Activated CD4-positive, alpha-beta T cell treated with anti-CD3 and anti-CD28 coated beads, Interleukin-2, amount 10 ng/mL, durations not matched to agents 7 days and 5 days (primary cell): ENCODE results near the gene SCUBE2. TPM values are rescaled to one million over a fixed set of nuclear protein-coding genes. Genes with fewer than 3 reads are reported as not detected.

Source experiments
- CTCF ChIA-PET: fragments of 350-600 bp; sonication (Branson Sonifier 250); formaldehyde crosslinking; loops from one replicate; lab custom pipeline; 2021; ENCODE audit warnings: antibody characterized with exemption; lab: Charles Lee
- POLR2A ChIA-PET: fragments of 350-600 bp; sonication (Branson Sonifier 250); formaldehyde crosslinking; loops from one replicate; lab custom pipeline; 2021; ENCODE audit warnings: antibody characterized with exemption; lab: Charles Lee
- DNase-seq: peaks from one replicate; pipeline ENCODE4 v3.0.0-alpha.2; 2020
- H3K27ac Mint-ChIP-seq: one replicate; pipeline ENCODE4 v1.8.0; 2021; ENCODE audit warnings: mild to moderate bottlenecking, moderate library complexity, mixed read lengths
- H3K27me3 Mint-ChIP-seq: one replicate; pipeline ENCODE4 v1.8.0; 2021; ENCODE audit warnings: mixed read lengths
- H3K36me3 Mint-ChIP-seq: one replicate; pipeline ENCODE4 v1.8.0; 2021; ENCODE audit warnings: low read depth, mixed read lengths
- H3K4me1 Mint-ChIP-seq: one replicate; pipeline ENCODE4 v1.8.0; 2021; ENCODE audit warnings: mixed read lengths
- H3K4me3 Mint-ChIP-seq: one replicate; pipeline ENCODE4 v1.8.0; 2021; ENCODE audit warnings: mild to moderate bottlenecking, moderate library complexity, mixed read lengths
- H3K9me3 Mint-ChIP-seq: one replicate; pipeline ENCODE4 v1.8.0; 2021; ENCODE audit warnings: mixed read lengths
- total RNA-seq, 2 experiments: library from RNA; stranded (reverse); gene quantifications; one replicate each; pipeline ENCODE4 v1.2.3, GENCODE V29; 2021

The SCUBE2 gene
- total RNA-seq, 2 experiments from 2014 or later, result 0.35 to 0.55 TPM

GRCh38 chr11:9047964-9048523 is 43.4 kb downstream of the SCUBE2 start:
- H3K4me1 Mint-ChIP-seq, result no peaks in the 10 kb centered on the region
- H3K27ac Mint-ChIP-seq, result no peak overlapping the region
- ChIA-PET CTCF (interaction anchor here (0.6 to 1.5 kb wide), 4 partner anchors 8 to 227 kb away, joined by 3 to 4 read pairs (median 4); no protein-coding TSS in a partner anchor), POLR2A (no interaction called here)
- no peak for DNase-seq
- no peak overlapping the region for H3K4me3 Mint-ChIP-seq
- peaks cover 3% of the 10 kb centered on the region for H3K27me3 Mint-ChIP-seq
- no peaks in the 10 kb centered on the region for H3K36me3 Mint-ChIP-seq
- no peaks in the 10 kb centered on the region for H3K9me3 Mint-ChIP-seq

GRCh38 chr11:9046481-9046880 is 44.9 kb downstream of the SCUBE2 start:
- no peaks in the 10 kb centered on the region for H3K4me1 Mint-ChIP-seq
- no peak for DNase-seq
- ChIA-PET CTCF (interaction anchor here (0.7 to 0.9 kb wide), 2 partner anchors 9 to 470 kb away, joined by 3 to 4 read pairs; no protein-coding TSS in a partner anchor), POLR2A (no interaction called here)
- peaks cover 3% of the 10 kb centered on the region for H3K27me3 Mint-ChIP-seq
- H3K9me3 Mint-ChIP-seq, result no peaks in the 10 kb centered on the region
- H3K4me3 Mint-ChIP-seq, result no peak overlapping the region
- no peaks in the 10 kb centered on the region for H3K36me3 Mint-ChIP-seq
- no peak overlapping the region for H3K27ac Mint-ChIP-seq

GRCh38 chr11:9042488-9042887 is 48.9 kb downstream of the SCUBE2 start:
- Mint-ChIP-seq H3K4me1 (no peaks in the 10 kb centered on the region), H3K27ac (no peak overlapping the region), H3K27me3 (peaks cover 13% of the 10 kb centered on the region), H3K36me3 (no peaks in the 10 kb centered on the region), H3K9me3 (no peaks in the 10 kb centered on the region), H3K4me3 (no peak overlapping the region)
- DNase-seq, result no peak
- ChIA-PET POLR2A (no interaction called here), CTCF (interaction anchor here (0.6 to 1.6 kb wide), 2 partner anchors 9 to 100 kb away, joined by 4 read pairs; no protein-coding TSS in a partner anchor)

GRCh38 chr11:9041747-9042146 is 49.7 kb downstream of the SCUBE2 start:
- H3K9me3 Mint-ChIP-seq, result no peaks in the 10 kb centered on the region
- H3K4me3 Mint-ChIP-seq, result no peak overlapping the region
- no peaks in the 10 kb centered on the region for H3K36me3 Mint-ChIP-seq
- DNase-seq, result no peak
- H3K4me1 Mint-ChIP-seq, result no peaks in the 10 kb centered on the region
- ChIA-PET POLR2A (no interaction called here), CTCF (interaction anchor here (1.6 kb wide), 1 partner anchor 10 kb away, joined by 4 read pairs; no protein-coding TSS in a partner anchor)
- H3K27ac Mint-ChIP-seq, result no peak overlapping the region
- peaks cover 16% of the 10 kb centered on the region for H3K27me3 Mint-ChIP-seq

- CTCF ChIA-PET, result no interaction called here
- no peak overlapping the region for H3K27ac Mint-ChIP-seq
- no peaks in the 10 kb centered on the region for H3K9me3 Mint-ChIP-seq
- POLR2A ChIA-PET, result no interaction called here
- no peak overlapping the region for H3K4me3 Mint-ChIP-seq
- H3K27me3 Mint-ChIP-seq, result peaks cover 17% of the 10 kb centered on the region
- no peaks in the 10 kb centered on the region for H3K36me3 Mint-ChIP-seq
- no peaks in the 10 kb centered on the region for H3K4me1 Mint-ChIP-seq
- no peak for DNase-seq
Measured at GRCh38 chr11:9040410-9040809, 51.0 kb downstream of the SCUBE2 start.

- H3K36me3 Mint-ChIP-seq, result no peaks in the 10 kb centered on the region
- POLR2A ChIA-PET, result no interaction called here
- no peak for DNase-seq
- no peaks in the 10 kb centered on the region for H3K4me1 Mint-ChIP-seq
- peaks cover 17% of the 10 kb centered on the region for H3K27me3 Mint-ChIP-seq
- CTCF ChIA-PET, result interaction anchor here (1.2 kb wide), 1 partner anchor 25 kb away, joined by 4 read pairs; no protein-coding TSS in a partner anchor
- H3K9me3 Mint-ChIP-seq, result no peaks in the 10 kb centered on the region
- H3K4me3 Mint-ChIP-seq, result no peak overlapping the region
- no peak overlapping the region for H3K27ac Mint-ChIP-seq
Measured at GRCh38 chr11:9039863-9040262, 51.5 kb downstream of the SCUBE2 start.

GRCh38 chr11:9039198-9039597 is 52.2 kb downstream of the SCUBE2 start:
- Mint-ChIP-seq H3K4me1 (no peaks in the 10 kb centered on the region), H3K9me3 (no peaks in the 10 kb centered on the region), H3K4me3 (no peak overlapping the region), H3K27ac (no peak overlapping the region), H3K36me3 (no peaks in the 10 kb centered on the region), H3K27me3 (peaks cover 15% of the 10 kb centered on the region)
- ChIA-PET CTCF (interaction anchor here (1.2 kb wide), 1 partner anchor 24 kb away, joined by 4 read pairs; no protein-coding TSS in a partner anchor), POLR2A (no interaction called here)
- DNase-seq, result no peak

GRCh38 chr11:9038541-9038940 is 52.9 kb downstream of the SCUBE2 start:
- Mint-ChIP-seq H3K4me1 (no peaks in the 10 kb centered on the region), H3K27me3 (peaks cover 15% of the 10 kb centered on the region), H3K9me3 (no peaks in the 10 kb centered on the region), H3K4me3 (no peak overlapping the region), H3K27ac (no peak overlapping the region), H3K36me3 (no peaks in the 10 kb centered on the region)
- CTCF ChIA-PET, result interaction anchor here (1.2 to 2.1 kb wide), 3 partner anchors 8 to 22 kb away, joined by 4 to 6 read pairs (median 4); no protein-coding TSS in a partner anchor
- POLR2A ChIA-PET, result no interaction called here
- no peak for DNase-seq

GRCh38 chr11:9037963-9038362 is 53.4 kb downstream of the SCUBE2 start:
- DNase-seq, result no peak
- Mint-ChIP-seq H3K4me1 (no peaks in the 10 kb centered on the region), H3K9me3 (no peaks in the 10 kb centered on the region), H3K36me3 (no peaks in the 10 kb centered on the region), H3K4me3 (no peak overlapping the region), H3K27me3 (peaks cover 15% of the 10 kb centered on the region), H3K27ac (no peak overlapping the region)
- POLR2A ChIA-PET, result no interaction called here
- CTCF ChIA-PET, result interaction anchor here (1.2 to 2.1 kb wide), 3 partner anchors 9 to 22 kb away, joined by 4 to 6 read pairs (median 4); no protein-coding TSS in a partner anchor

GRCh38 chr11:9037046-9037780 is 54.2 kb downstream of the SCUBE2 start:
- Mint-ChIP-seq H3K4me1 (no peaks in the 10 kb centered on the region), H3K36me3 (no peaks in the 10 kb centered on the region), H3K9me3 (no peaks in the 10 kb centered on the region), H3K27ac (no peak overlapping the region), H3K4me3 (no peak overlapping the region), H3K27me3 (peaks cover 15% of the 10 kb centered on the region)
- ChIA-PET CTCF (interaction anchor here (1.1 to 2.1 kb wide), 6 partner anchors 10 to 59 kb away, joined by 3 to 6 read pairs (median 4); no protein-coding TSS in a partner anchor), POLR2A (no interaction called here)
- DNase-seq, result no peak

- Mint-ChIP-seq H3K27me3 (peaks cover 2% of the 10 kb centered on the region), H3K27ac (no peak overlapping the region), H3K36me3 (no peaks in the 10 kb centered on the region), H3K4me1 (no peaks in the 10 kb centered on the region), H3K9me3 (no peaks in the 10 kb centered on the region), H3K4me3 (no peak overlapping the region)
- ChIA-PET POLR2A (no interaction called here), CTCF (interaction anchor here (0.8 kb wide), 1 partner anchor 8 kb away, joined by 3 read pairs; no protein-coding TSS in a partner anchor)
- no peak for DNase-seq
Measured at GRCh38 chr11:9030601-9031000, 60.8 kb downstream of the SCUBE2 start.

GRCh38 chr11:9029422-9029821 is 62.0 kb downstream of the SCUBE2 start:
- Mint-ChIP-seq H3K4me3 (no peak overlapping the region), H3K9me3 (no peaks in the 10 kb centered on the region), H3K27me3 (peaks cover 5% of the 10 kb centered on the region), H3K27ac (no peak overlapping the region), H3K4me1 (no peaks in the 10 kb centered on the region), H3K36me3 (no peaks in the 10 kb centered on the region)
- no peak for DNase-seq
- POLR2A ChIA-PET, result no interaction called here
- CTCF ChIA-PET, result interaction anchor here (1.2 to 3.5 kb wide), 2 partner anchors 14 to 40 kb away, joined by 3 to 19 read pairs; no protein-coding TSS in a partner anchor

- no peaks in the 10 kb centered on the region for H3K4me1 Mint-ChIP-seq
- peaks cover 6% of the 10 kb centered on the region for H3K27me3 Mint-ChIP-seq
- ChIA-PET POLR2A (interaction anchor here (0.6 kb wide), 1 partner anchor 306 kb away, joined by 3 read pairs; no protein-coding TSS in a partner anchor), CTCF (interaction anchor here (1.2 to 3.5 kb wide), 4 partner anchors 13 to 39 kb away, joined by 3 to 19 read pairs (median 3); no protein-coding TSS in a partner anchor)
- no peaks in the 10 kb centered on the region for H3K9me3 Mint-ChIP-seq
- H3K36me3 Mint-ChIP-seq, result no peaks in the 10 kb centered on the region
- no peak overlapping the region for H3K4me3 Mint-ChIP-seq
- no peak overlapping the region for H3K27ac Mint-ChIP-seq
- DNase-seq, result no peak
Measured at GRCh38 chr11:9028581-9028980, 62.8 kb downstream of the SCUBE2 start.
